Fibroblast of the aortic adventitia (primary cell): ENCODE results near the gene DOCK4. TPM values are rescaled to one million over a fixed set of nuclear protein-coding genes. Genes with fewer than 3 reads are reported as not detected.

Experiments used
- DNase-seq: peaks from one replicate; pipeline ENCODE4 v3.0.0-alpha.2; 2010; ENCODE audit warnings: low read depth
- H3K4me3 ChIP-seq: 2 replicates; pipeline ENCODE4 v1.5.1; 2011; ENCODE audit warnings: low read depth, mild to moderate bottlenecking, control low read depth, low read length, moderate library complexity
- CTCF ChIP-seq: IDR thresholded peaks from 2 replicates; pipeline ENCODE4 v1.5.1; 2011; ENCODE audit warnings: mild to moderate bottlenecking, low read length, control low read depth, inconsistent platforms; ENCODE audit not compliant: insufficient read depth
- total RNA-seq: library from RNA; depleted of rRNA; stranded (reverse); fragments of >200 nt; gene quantifications from 2 replicates; pipeline ENCODE4 v1.2.3, GENCODE V29; 2012; ENCODE audit warnings: low replicate concordance

Gene DOCK4
- total RNA-seq, 1 donor, result 25.9 TPM

GRCh38 chr7:111832174-111832573, 374.0 kb downstream of the DOCK4 start:
- H3K4me3 ChIP-seq, result no peak overlapping the region
- no peak for TF ChIP-seq CTCF
- no peak for DNase-seq

- no peak for DNase-seq
- TF ChIP-seq CTCF, result no peak
- H3K4me3 ChIP-seq, result no peak overlapping the region
Observed at GRCh38 chr7:111829221-111829620, 377.0 kb downstream of the DOCK4 start.

GRCh38 chr7:111827863-111828504, 378.2 kb downstream of the DOCK4 start:
- DNase-seq, result peak; percentile 47
- TF ChIP-seq CTCF, result no peak
- H3K4me3 ChIP-seq, result no peak overlapping the region

- DNase-seq, result no peak
- no peak for TF ChIP-seq CTCF
- no peak overlapping the region for H3K4me3 ChIP-seq
Observed at GRCh38 chr7:111825046-111825445, 381.2 kb downstream of the DOCK4 start.

- no peak overlapping the region for H3K4me3 ChIP-seq
- no peak for DNase-seq
- TF ChIP-seq CTCF, result no peak
Observed at GRCh38 chr7:111823826-111824225, 382.4 kb downstream of the DOCK4 start.

GRCh38 chr7:111821046-111821445, 385.2 kb downstream of the DOCK4 start:
- no peak overlapping the region for H3K4me3 ChIP-seq
- DNase-seq, result no peak
- no peak for TF ChIP-seq CTCF

GRCh38 chr7:111820621-111821020, 385.6 kb downstream of the DOCK4 start:
- no peak for TF ChIP-seq CTCF
- H3K4me3 ChIP-seq, result no peak overlapping the region
- peak; percentile 6 for DNase-seq
